ENCODE measurements around the gene TPRX1.
"Not testable (repeated sequence)": the region's sequence is repeated elsewhere in the genome, so short reads cannot be mapped to it uniquely, and the experiment has no call there.

TPRX1 gene

DNA sequence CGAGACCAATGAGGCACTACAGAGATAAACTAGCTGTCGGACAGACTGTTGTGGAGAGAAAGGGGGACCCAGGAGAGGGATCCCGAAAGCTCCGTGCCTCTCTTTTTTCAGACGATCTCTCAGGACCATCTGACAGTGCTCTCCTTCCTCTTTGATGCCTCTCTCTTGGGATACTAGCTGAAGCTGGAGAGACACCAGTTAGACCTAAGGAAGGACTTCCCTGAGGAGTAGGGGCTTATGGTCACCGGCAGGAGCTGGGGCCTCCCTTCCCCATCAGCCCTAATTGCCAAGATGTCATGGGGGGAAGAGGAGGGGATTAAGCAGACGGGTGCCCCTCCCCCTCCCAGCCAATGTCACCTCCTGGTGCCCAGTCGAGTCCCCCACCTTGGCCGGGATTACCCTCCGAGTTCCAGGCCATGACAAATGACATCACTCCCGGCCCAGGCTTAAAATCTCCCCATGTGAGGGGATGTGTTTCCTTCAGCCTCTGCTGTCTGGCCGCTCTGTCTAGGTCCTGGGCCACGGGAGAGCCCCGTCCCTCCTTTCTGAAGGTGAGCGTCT lies 17.2 kb upstream of the TPRX1 start, which contains the start of gene CRX:
Gene CRX (plus strand): TSS at position 478 of the 561 bp plus-strand sequence. CDS start 12,507 bp downstream, outside the sequence.
- no peak for TF ChIP-seq OSR1 (CRISPR knock-in tag; IDR thresholded peaks at IDR 0.05)
- TF ChIP-seq ZC3H10 (CRISPR knock-in tag; IDR thresholded peaks at IDR 0.05), result no peak
- TF ChIP-seq RARB (CRISPR knock-in tag; IDR thresholded peaks at IDR 0.05), result no peak
- TF ChIP-seq ARNTL (CRISPR knock-in tag; IDR thresholded peaks at IDR 0.05; ENCODE audit: borderline replicate concordance, low read depth), result no peak
- TF ChIP-seq ZFP3 (CRISPR knock-in tag; IDR thresholded peaks at IDR 0.05), result no peak
- no peak for TF ChIP-seq SNAI2 (CRISPR knock-in tag; IDR thresholded peaks at IDR 0.05)
- no peak for TF ChIP-seq ZFP30 (CRISPR knock-in tag; IDR thresholded peaks at IDR 0.05)
- no peak for TF ChIP-seq GLIS3 (CRISPR knock-in tag; IDR thresholded peaks at IDR 0.05)
- ATAC-seq, result no peak

DNA sequence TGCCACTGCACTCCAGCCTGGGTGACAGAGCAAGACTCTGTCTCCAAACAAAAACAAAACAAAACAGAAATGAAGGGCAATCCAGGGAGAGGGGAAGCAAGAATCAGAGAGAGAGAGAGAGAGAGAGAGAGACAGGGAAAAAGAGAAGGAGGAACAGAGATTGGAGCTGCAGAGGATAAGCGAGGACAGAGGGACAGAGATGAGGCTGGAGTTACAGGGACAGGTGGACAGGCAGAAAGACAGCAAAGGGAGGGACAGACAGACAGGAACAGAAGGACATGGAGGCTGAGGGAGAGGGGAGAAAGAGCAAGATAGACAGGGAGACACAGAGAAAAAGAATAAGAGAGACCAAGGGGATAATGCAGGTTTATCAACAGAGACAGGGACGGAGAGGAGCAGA lies 16.1 kb upstream of the TPRX1 start:
- 0 out of 3 replicates have a peak, but pooled peaks have one; percentile 14 for ATAC-seq
- TF ChIP-seq BACH2 (CRISPR knock-in tag; IDR thresholded peaks at IDR 0.05; ENCODE audit: borderline replicate concordance), result no peak

DNA sequence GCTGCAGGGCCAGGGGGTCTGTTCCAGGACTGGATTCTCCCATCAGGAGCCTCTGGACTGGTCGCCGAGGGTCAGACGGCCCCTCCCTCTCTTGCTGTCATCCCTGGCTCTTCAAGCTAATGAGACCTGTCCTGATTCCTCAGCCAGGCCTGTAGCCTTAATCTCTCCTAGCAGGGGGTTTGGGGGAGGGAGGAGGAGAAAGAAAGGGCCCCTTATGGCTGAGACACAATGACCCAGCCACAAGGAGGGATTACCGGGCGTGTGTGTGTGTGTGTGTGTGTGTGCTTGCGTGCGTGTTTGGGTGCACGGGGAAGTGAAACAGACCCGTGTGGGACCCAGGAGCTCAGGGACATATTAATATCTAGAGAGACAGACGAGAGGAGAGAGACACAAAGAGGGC lies 15.5 kb upstream of the TPRX1 start:
- ATAC-seq, result no peak
- no peak for TF ChIP-seq TOX (CRISPR knock-in tag; IDR thresholded peaks at IDR 0.05; ENCODE audit: borderline replicate concordance)
- no peak for TF ChIP-seq ARNTL (CRISPR knock-in tag; IDR thresholded peaks at IDR 0.05; ENCODE audit: borderline replicate concordance, low read depth)
- no peak for TF ChIP-seq ZFP3 (CRISPR knock-in tag; IDR thresholded peaks at IDR 0.05)
- no peak for TF ChIP-seq ZFP30 (CRISPR knock-in tag; IDR thresholded peaks at IDR 0.05)
- TF ChIP-seq OSR1 (CRISPR knock-in tag; IDR thresholded peaks at IDR 0.05), result no peak
- no peak for TF ChIP-seq TCF4 (CRISPR knock-in tag; IDR thresholded peaks at IDR 0.05; ENCODE audit: borderline replicate concordance)
- TF ChIP-seq, protein P1, sequence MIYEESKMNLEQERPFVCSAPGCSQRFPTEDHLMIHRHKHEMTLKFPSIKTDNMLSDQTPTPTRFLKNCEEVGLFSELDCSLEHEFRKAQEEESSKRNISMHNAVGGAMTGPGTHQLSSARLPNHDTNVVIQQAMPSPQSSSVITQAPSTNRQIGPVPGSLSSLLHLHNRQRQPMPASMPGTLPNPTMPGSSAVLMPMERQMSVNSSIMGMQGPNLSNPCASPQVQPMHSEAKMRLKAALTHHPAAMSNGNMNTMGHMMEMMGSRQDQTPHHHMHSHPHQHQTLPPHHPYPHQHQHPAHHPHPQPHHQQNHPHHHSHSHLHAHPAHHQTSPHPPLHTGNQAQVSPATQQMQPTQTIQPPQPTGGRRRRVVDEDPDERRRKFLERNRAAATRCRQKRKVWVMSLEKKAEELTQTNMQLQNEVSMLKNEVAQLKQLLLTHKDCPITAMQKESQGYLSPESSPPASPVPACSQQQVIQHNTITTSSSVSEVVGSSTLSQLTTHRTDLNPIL (CRISPR knock-in tag; IDR thresholded peaks at IDR 0.05; ENCODE audit: low read depth), result no peak
- no peak for TF ChIP-seq ESRRG (CRISPR knock-in tag; IDR thresholded peaks at IDR 0.05)
- TF ChIP-seq, protein P2, sequence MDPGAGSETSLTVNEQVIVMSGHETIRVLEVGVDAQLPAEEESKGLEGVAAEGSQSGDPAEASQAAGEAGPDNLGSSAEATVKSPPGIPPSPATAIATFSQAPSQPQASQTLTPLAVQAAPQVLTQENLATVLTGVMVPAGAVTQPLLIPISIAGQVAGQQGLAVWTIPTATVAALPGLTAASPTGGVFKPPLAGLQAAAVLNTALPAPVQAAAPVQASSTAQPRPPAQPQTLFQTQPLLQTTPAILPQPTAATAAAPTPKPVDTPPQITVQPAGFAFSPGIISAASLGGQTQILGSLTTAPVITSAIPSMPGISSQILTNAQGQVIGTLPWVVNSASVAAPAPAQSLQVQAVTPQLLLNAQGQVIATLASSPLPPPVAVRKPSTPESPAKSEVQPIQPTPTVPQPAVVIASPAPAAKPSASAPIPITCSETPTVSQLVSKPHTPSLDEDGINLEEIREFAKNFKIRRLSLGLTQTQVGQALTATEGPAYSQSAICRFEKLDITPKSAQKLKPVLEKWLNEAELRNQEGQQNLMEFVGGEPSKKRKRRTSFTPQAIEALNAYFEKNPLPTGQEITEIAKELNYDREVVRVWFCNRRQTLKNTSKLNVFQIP (CRISPR knock-in tag; IDR thresholded peaks at IDR 0.05; ENCODE audit: borderline replicate concordance, low read depth), result no peak
- no peak for TF ChIP-seq ISL1 (CRISPR knock-in tag; IDR thresholded peaks at IDR 0.05)
- TF ChIP-seq, protein P3, sequence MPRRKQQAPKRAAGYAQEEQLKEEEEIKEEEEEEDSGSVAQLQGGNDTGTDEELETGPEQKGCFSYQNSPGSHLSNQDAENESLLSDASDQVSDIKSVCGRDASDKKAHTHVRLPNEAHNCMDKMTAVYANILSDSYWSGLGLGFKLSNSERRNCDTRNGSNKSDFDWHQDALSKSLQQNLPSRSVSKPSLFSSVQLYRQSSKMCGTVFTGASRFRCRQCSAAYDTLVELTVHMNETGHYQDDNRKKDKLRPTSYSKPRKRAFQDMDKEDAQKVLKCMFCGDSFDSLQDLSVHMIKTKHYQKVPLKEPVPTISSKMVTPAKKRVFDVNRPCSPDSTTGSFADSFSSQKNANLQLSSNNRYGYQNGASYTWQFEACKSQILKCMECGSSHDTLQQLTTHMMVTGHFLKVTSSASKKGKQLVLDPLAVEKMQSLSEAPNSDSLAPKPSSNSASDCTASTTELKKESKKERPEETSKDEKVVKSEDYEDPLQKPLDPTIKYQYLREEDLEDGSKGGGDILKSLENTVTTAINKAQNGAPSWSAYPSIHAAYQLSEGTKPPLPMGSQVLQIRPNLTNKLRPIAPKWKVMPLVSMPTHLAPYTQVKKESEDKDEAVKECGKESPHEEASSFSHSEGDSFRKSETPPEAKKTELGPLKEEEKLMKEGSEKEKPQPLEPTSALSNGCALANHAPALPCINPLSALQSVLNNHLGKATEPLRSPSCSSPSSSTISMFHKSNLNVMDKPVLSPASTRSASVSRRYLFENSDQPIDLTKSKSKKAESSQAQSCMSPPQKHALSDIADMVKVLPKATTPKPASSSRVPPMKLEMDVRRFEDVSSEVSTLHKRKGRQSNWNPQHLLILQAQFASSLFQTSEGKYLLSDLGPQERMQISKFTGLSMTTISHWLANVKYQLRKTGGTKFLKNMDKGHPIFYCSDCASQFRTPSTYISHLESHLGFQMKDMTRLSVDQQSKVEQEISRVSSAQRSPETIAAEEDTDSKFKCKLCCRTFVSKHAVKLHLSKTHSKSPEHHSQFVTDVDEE (CRISPR knock-in tag; IDR thresholded peaks at IDR 0.05), result no peak
- no peak for TF ChIP-seq ZNF8 (CRISPR knock-in tag; IDR thresholded peaks at IDR 0.05)
- no peak for TF ChIP-seq SNAI2 (CRISPR knock-in tag; IDR thresholded peaks at IDR 0.05)

DNA sequence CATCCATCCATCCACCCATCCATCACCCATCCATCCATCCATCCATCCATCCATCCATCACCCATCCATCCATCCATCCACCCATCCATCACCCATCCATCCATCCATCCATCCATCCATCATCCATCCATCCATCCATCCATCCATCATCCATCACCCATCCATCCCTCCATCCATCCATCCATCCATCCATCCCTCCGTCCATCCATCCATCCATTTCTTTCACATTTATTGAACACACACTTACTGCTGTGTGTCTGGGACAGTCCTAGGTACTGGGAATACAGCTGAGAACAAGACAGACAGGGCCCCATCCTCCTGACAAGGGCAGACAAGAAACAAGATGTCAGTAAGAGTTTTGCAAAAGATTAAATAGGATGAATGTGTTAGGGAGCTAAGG lies 13.9 kb upstream of the TPRX1 start:
- not testable (repeated sequence) for ATAC-seq

DNA sequence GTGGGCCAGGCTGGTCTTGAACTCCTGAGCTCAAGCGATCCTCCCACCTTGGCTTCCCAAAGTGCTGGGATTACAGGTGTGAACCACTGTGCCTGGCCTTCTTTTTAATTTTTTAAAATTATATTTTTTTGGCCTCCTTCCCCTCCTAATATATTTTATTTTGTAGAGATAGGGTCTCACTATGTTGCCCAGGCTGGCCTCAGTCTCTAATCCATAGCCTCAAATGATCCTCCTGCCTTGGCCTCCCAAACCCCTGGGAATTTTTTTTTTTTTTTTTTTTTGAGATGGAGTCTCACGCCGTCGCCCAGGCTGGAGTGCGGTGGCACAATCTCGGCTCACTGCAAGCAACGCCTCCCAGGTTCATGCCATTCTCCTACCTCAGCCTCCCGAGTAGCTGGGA lies 11.9 kb upstream of the TPRX1 start:
- ATAC-seq, result not testable (repeated sequence)

DNA sequence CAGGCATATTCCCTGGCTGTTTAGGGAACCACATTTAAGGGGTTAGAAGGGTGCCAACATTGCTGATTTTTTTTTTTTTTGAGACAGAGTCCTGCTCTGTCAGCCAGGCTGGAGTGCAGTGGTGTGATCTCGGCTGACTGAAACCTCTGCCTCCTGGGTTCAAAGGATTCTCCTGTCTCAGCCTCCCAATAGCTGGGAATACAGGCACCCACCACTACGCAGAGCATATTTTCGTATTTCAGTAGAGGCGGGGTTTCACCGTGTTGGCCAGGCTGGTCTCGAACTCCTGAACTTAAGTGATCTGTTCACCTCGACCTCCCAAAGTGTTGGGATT lies 9.6 kb upstream of the TPRX1 start:
- peak; percentile 40; the same call in 2 of the 3 replicates for ATAC-seq
- TF ChIP-seq, protein P4, sequence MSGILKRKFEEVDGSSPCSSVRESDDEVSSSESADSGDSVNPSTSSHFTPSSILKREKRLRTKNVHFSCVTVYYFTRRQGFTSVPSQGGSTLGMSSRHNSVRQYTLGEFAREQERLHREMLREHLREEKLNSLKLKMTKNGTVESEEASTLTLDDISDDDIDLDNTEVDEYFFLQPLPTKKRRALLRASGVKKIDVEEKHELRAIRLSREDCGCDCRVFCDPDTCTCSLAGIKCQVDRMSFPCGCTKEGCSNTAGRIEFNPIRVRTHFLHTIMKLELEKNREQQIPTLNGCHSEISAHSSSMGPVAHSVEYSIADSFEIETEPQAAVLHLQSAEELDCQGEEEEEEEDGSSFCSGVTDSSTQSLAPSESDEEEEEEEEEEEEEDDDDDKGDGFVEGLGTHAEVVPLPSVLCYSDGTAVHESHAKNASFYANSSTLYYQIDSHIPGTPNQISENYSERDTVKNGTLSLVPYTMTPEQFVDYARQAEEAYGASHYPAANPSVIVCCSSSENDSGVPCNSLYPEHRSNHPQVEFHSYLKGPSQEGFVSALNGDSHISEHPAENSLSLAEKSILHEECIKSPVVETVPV (CRISPR knock-in tag; IDR thresholded peaks at IDR 0.05), result no peak
- no peak for TF ChIP-seq ZNF70 (CRISPR knock-in tag; IDR thresholded peaks at IDR 0.05)
- TF ChIP-seq, protein P3 (CRISPR knock-in tag; IDR thresholded peaks at IDR 0.05), result no peak
- no peak for TF ChIP-seq ZNF8 (CRISPR knock-in tag; IDR thresholded peaks at IDR 0.05)
- TF ChIP-seq GLIS3 (CRISPR knock-in tag; IDR thresholded peaks at IDR 0.05), result no peak
- no peak for TF ChIP-seq TOX (CRISPR knock-in tag; IDR thresholded peaks at IDR 0.05; ENCODE audit: borderline replicate concordance)
- no peak for TF ChIP-seq ESRRG (CRISPR knock-in tag; IDR thresholded peaks at IDR 0.05)
- no peak for TF ChIP-seq TCF4 (CRISPR knock-in tag; IDR thresholded peaks at IDR 0.05; ENCODE audit: borderline replicate concordance)
- no peak for TF ChIP-seq SNAI2 (CRISPR knock-in tag; IDR thresholded peaks at IDR 0.05)
- TF ChIP-seq ZFP3 (CRISPR knock-in tag; IDR thresholded peaks at IDR 0.05), result no peak
- TF ChIP-seq, protein P2 (CRISPR knock-in tag; IDR thresholded peaks at IDR 0.05; ENCODE audit: borderline replicate concordance, low read depth), result no peak
- no peak for TF ChIP-seq PPARA (CRISPR knock-in tag; IDR thresholded peaks at IDR 0.05; ENCODE audit: borderline replicate concordance)
- TF ChIP-seq ARNTL (CRISPR knock-in tag; IDR thresholded peaks at IDR 0.05; ENCODE audit: borderline replicate concordance, low read depth), result no peak

Data from SK-N-SH treated with all-trans-retinoic acid at 6 μM for 48 hours (cell line).